IPS-11a (cell line): ENCODE measurements around the gene HRH1.

Source experiments
- H3K4me3 ChIP-seq: one replicate; pipeline ENCODE4 v1.5.1; 2013; ENCODE audit warnings: low read depth, low read length, control low read depth

The HRH1 gene

DNA sequence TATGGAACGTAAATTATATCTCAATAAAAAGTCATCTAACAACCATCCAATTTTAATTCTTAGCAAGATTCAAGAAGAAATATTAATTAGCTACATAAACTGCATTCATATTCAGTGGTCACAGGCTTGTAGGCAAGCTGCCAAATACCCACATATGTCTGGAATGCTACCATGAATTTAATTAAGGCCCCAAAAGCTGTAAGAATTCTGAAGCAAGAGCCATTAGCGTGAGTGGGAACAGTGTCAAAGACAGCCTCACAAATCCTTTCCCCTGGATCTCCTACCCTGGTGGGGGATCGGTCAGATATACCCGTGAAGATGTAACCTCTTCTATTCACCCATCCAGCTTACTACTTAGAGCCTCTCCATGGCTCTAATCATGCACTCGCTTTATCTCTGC, 157.9 kb downstream of the HRH1 start:
- no peak overlapping the region for H3K4me3 ChIP-seq
